Activated T-helper 1 cell treated with anti-CD3 and anti-CD28 coated beads, Interleukin-2, amount 50 U/mL, for 16 hours (primary cell): Measurements from ENCODE around the gene INF2.
"Not testable (repeated sequence)": the region's sequence is repeated elsewhere in the genome, so short reads cannot be mapped to it uniquely, and the experiment has no call there.

Experiments used
- DNase-seq, 2 donors: peaks; one replicate each; pipeline ENCODE4 v3.0.0-alpha.2; 2020; ENCODE audit warnings: low read depth in 1 of 2, low spot score in 1 of 2

Gene INF2

GRCh38 chr14:104718147-104718546 lies 28.7 kb downstream of the INF2 start:
- no peak for DNase-seq

GRCh38 chr14:104718871-104719270 lies 29.5 kb downstream of the INF2 start:
- no peak for DNase-seq

- DNase-seq = no peak
Observed at GRCh38 chr14:104719343-104719742, 29.9 kb downstream of the INF2 start.

- DNase-seq = no peak
Observed at GRCh38 chr14:104721505-104722431, 32.4 kb downstream of the INF2 start.

GRCh38 chr14:104722938-104723650 lies 33.7 kb downstream of the INF2 start:
- DNase-seq = no peak

- peak; percentile 23 to 41 for DNase-seq
Observed at GRCh38 chr14:104723651-104724406, 34.4 kb downstream of the INF2 start, which contains the start of gene ADSS1. TSS of gene ADSS1 (plus strand) at chr14:104724229. CDS start at chr14:104724271, 42 bp downstream.

- no peak for DNase-seq
Observed at GRCh38 chr14:104724407-104724980, 35.1 kb downstream of the INF2 start.

- no peak for DNase-seq
Observed at GRCh38 chr14:104724981-104725771, 35.8 kb downstream of the INF2 start.

GRCh38 chr14:104725772-104726548 lies 36.5 kb downstream of the INF2 start:
- no peak for DNase-seq

- no peak for DNase-seq
Observed at GRCh38 chr14:104726600-104727451, 37.4 kb downstream of the INF2 start.

GRCh38 chr14:104728631-104729030 lies 39.2 kb downstream of the INF2 start:
- no peak for DNase-seq

- DNase-seq = not testable (repeated sequence)
Observed at GRCh38 chr14:104729176-104729834, 39.9 kb downstream of the INF2 start.

- DNase-seq = no peak
Observed at GRCh38 chr14:104729835-104730181, 40.4 kb downstream of the INF2 start.

- DNase-seq = no peak
Observed at GRCh38 chr14:104730487-104730886, 41.1 kb downstream of the INF2 start.

- DNase-seq = no peak
Observed at GRCh38 chr14:104731320-104732294, 42.2 kb downstream of the INF2 start.

- DNase-seq = no peak
Observed at GRCh38 chr14:104732355-104732804, 43.0 kb downstream of the INF2 start.
